H9 (cell line): ENCODE results near the gene CACNA2D3. TPM values are rescaled to one million over a fixed set of nuclear protein-coding genes. Genes with fewer than 3 reads are reported as not detected.
A peak's percentile ranks its signal among the peaks of the same experiment; 100 is the strongest.

Experiments used
- DNase-seq: peaks from one replicate; pipeline ENCODE4 v3.0.0-alpha.2; 2017
- H2AFZ ChIP-seq: one replicate; pipeline ENCODE4 v1.6.1; 2013; ENCODE audit warnings: mild to moderate bottlenecking, low read length, control low read depth, moderate library complexity
- H2AK5ac ChIP-seq: 2 replicates; pipeline ENCODE4 v1.6.1; 2013; ENCODE audit warnings: low read length, control low read depth, mixed read lengths; ENCODE audit not compliant: insufficient read length
- H2BK120ac ChIP-seq: one replicate; pipeline ENCODE4 v1.6.1; 2013; ENCODE audit warnings: low read depth, mild to moderate bottlenecking, low read length, control low read depth, inconsistent platforms; ENCODE audit not compliant: poor library complexity, severe bottlenecking
- H2BK12ac ChIP-seq: 2 replicates; pipeline ENCODE4 v1.6.1; 2013; ENCODE audit warnings: low read length, control low read depth, mixed read lengths, low read depth; ENCODE audit not compliant: insufficient read length
- H2BK15ac ChIP-seq: 2 replicates; pipeline ENCODE4 v1.6.1; 2013; ENCODE audit warnings: low read depth, low read length, control low read depth
- H2BK20ac ChIP-seq: one replicate; pipeline ENCODE4 v1.6.1; 2013; ENCODE audit warnings: low read depth, mild to moderate bottlenecking, low read length, control low read depth, inconsistent platforms; ENCODE audit not compliant: poor library complexity, severe bottlenecking
- H2BK5ac ChIP-seq: 2 replicates; pipeline ENCODE4 v1.6.1; 2013; ENCODE audit warnings: low read length, control low read depth, mixed read lengths; ENCODE audit not compliant: insufficient read length
- H3K14ac ChIP-seq: 2 replicates; pipeline ENCODE4 v1.6.1; 2013; ENCODE audit warnings: low read length, control low read depth; ENCODE audit not compliant: insufficient read depth
- H3K18ac ChIP-seq: 2 replicates; pipeline ENCODE4 v1.6.1; 2013; ENCODE audit warnings: low read depth, mild to moderate bottlenecking, mixed read lengths, low read length, control low read depth; ENCODE audit not compliant: insufficient read length
- H3K23ac ChIP-seq: 2 replicates; pipeline ENCODE4 v1.6.1; 2013; ENCODE audit warnings: low read length, control low read depth, mixed read lengths, low read depth; ENCODE audit not compliant: insufficient read length
- H3K23me2 ChIP-seq: 2 replicates; pipeline ENCODE4 v1.6.1; 2013; ENCODE audit warnings: low read depth, mild to moderate bottlenecking, mixed read lengths, low read length, control low read depth; ENCODE audit not compliant: insufficient read length, poor library complexity, severe bottlenecking
- H3K27ac ChIP-seq: 2 replicates; pipeline ENCODE4 v1.5.1; 2013; ENCODE audit warnings: low read length, control low read depth, mixed read lengths, low read depth; ENCODE audit not compliant: insufficient read length
- H3K27me3 ChIP-seq: 2 replicates; pipeline ENCODE4 v1.6.1; 2013; ENCODE audit warnings: low read length, control low read depth, inconsistent platforms; ENCODE audit not compliant: insufficient read depth
- H3K4ac ChIP-seq: 2 replicates; pipeline ENCODE4 v1.6.1; 2013; ENCODE audit warnings: low read depth, mild to moderate bottlenecking, control low read depth, inconsistent platforms, low read length, moderate library complexity
- H3K4me1 ChIP-seq: 2 replicates; pipeline ENCODE4 v1.6.1; 2013; ENCODE audit warnings: low read length, control low read depth, inconsistent platforms; ENCODE audit not compliant: insufficient read depth
- H3K4me2 ChIP-seq: 2 replicates; pipeline ENCODE4 v1.6.1; 2013; ENCODE audit warnings: low read length, control low read depth, mixed read lengths; ENCODE audit not compliant: insufficient read length, insufficient read depth
- H3K56ac ChIP-seq: 2 replicates; pipeline ENCODE4 v1.6.1; 2013; ENCODE audit warnings: low read depth, mild to moderate bottlenecking, mixed read lengths, low read length, control low read depth; ENCODE audit not compliant: insufficient read length
- H3K79me1 ChIP-seq: 2 replicates; pipeline ENCODE4 v1.6.1; 2013; ENCODE audit warnings: low read depth, mild to moderate bottlenecking, moderate library complexity, low read length, control low read depth, inconsistent platforms; ENCODE audit not compliant: insufficient read depth, poor library complexity, severe bottlenecking
- H3K79me2 ChIP-seq: 2 replicates; pipeline ENCODE4 v1.6.1; 2013; ENCODE audit warnings: low read length, control low read depth, inconsistent platforms; ENCODE audit not compliant: insufficient read depth
- H3K9ac ChIP-seq: 2 replicates; pipeline ENCODE4 v1.6.1; 2013; ENCODE audit warnings: low read length, control low read depth, mixed read lengths; ENCODE audit not compliant: insufficient read length; ENCODE audit errors: extremely low read depth
- H3K9me3 ChIP-seq: one replicate; pipeline ENCODE4 v1.6.1; 2013; ENCODE audit warnings: low read depth, low read length, inconsistent platforms; ENCODE audit not compliant: control insufficient read depth
- H3T11ph ChIP-seq: one replicate; pipeline ENCODE4 v1.6.1; 2013; ENCODE audit warnings: mild to moderate bottlenecking, low read length, control low read depth, inconsistent platforms
- H4K20me1 ChIP-seq: one replicate; pipeline ENCODE4 v1.6.1; 2013; ENCODE audit not compliant: control insufficient read depth, insufficient read length, insufficient read depth
- H4K5ac ChIP-seq: 2 replicates; pipeline ENCODE4 v1.6.1; 2013; ENCODE audit warnings: low read depth, mild to moderate bottlenecking, mixed read lengths, low read length, control low read depth; ENCODE audit not compliant: insufficient read length
- H4K8ac ChIP-seq: replicated peaks from 2 replicates; pipeline ENCODE4 v1.6.1; 2013; ENCODE audit warnings: low read length, control low read depth, mixed read lengths, low read depth; ENCODE audit not compliant: insufficient read length
- H4K91ac ChIP-seq: 2 replicates; pipeline ENCODE4 v1.6.1; 2013; ENCODE audit warnings: low read depth, mild to moderate bottlenecking, moderate library complexity, mixed read lengths, low read length, control low read depth; ENCODE audit not compliant: insufficient read length
- H3K27ac Mint-ChIP-seq, 3 experiments: 2 replicates in 2 of 3; 3 replicates in 1 of 3; pipeline ENCODE4 v1.8.0; 2020 to 2021; ENCODE audit warnings: mixed read lengths in 3 of 3, mild to moderate bottlenecking in 1 of 3, moderate library complexity in 1 of 3
- H3K27me3 Mint-ChIP-seq: 2 replicates; pipeline ENCODE4 v1.8.0; 2021; ENCODE audit warnings: low read depth, mild to moderate bottlenecking, moderate library complexity, mixed read lengths
- H3K36me3 Mint-ChIP-seq, 3 experiments: 2 replicates in 2 of 3; 3 replicates in 1 of 3; pipeline ENCODE4 v1.8.0; 2020 to 2021; ENCODE audit warnings: low read depth in 3 of 3, mixed read lengths in 3 of 3; ENCODE audit not compliant: insufficient read depth in 1 of 3
- H3K4me1 Mint-ChIP-seq, 2 experiments: 2 replicates each; pipeline ENCODE4 v1.8.0; 2020; ENCODE audit warnings: mixed read lengths in 2 of 2
- H3K4me3 Mint-ChIP-seq, 2 experiments: 2 replicates in 1 of 2; 3 replicates in 1 of 2; pipeline ENCODE4 v1.8.0; 2020 to 2021; ENCODE audit warnings: mild to moderate bottlenecking in 2 of 2, mixed read lengths in 2 of 2, moderate library complexity in 1 of 2
- H3K9me3 Mint-ChIP-seq, 2 experiments: 2 replicates in 1 of 2; 3 replicates in 1 of 2; pipeline ENCODE4 v1.8.0; 2020; ENCODE audit warnings: mild to moderate bottlenecking in 2 of 2, mixed read lengths in 2 of 2, moderate library complexity in 1 of 2
- CTCF ChIP-seq: fragments of 200-600 bp; sonication (generic); conservative IDR thresholded peaks from 3 replicates; pipeline ENCODE4 v1.8.0; 2021; ENCODE audit warnings: antibody characterized with exemption, mild to moderate bottlenecking
- whole genome bisulfite sequencing: extraction: QIAGEN DNeasy Blood & Tissue Kit; methylation state at CpG from one replicate; pipeline ENCODE4 v1.1.7; 2013; ENCODE audit warnings: missing lambda C conversion rate, low lambda C conversion rate, mixed read lengths; ENCODE audit not compliant: insufficient read length; ENCODE audit errors: extremely low coverage; 5-methylcytosine and 5-hydroxymethylcytosine counted together
- total RNA-seq: library from RNA; stranded (reverse); gene quantifications from 2 replicates; pipeline ENCODE4 v1.2.1, GENCODE V29; 2021

The CACNA2D3 gene
- total RNA-seq, 1 experiment from 2014 or later = 3.2 TPM

- Histone ChIP-seq H3K4me1 (peaks cover 4% of the 10 kb centered on the region; the same call in 1 of the 2 replicates), H2BK20ac (no peak overlapping the region), H3K27me3 (no peaks in the 10 kb centered on the region), H2BK12ac (no peak overlapping the region), H3K4me2 (no peak overlapping the region), H3K27ac (no peak overlapping the region), H3K23me2 (no peaks in the 10 kb centered on the region), H3K14ac (no peak overlapping the region), H2BK120ac (no peak overlapping the region), H4K91ac (no peak overlapping the region), H3K9ac (no peak overlapping the region), H3T11ph (no peak overlapping the region), H3K4ac (no peak overlapping the region), H4K8ac (no peak overlapping the region), H3K18ac (no peak overlapping the region), H3K79me2 (no peaks in the 10 kb centered on the region), H3K56ac (no peak overlapping the region), H4K20me1 (no peaks in the 10 kb centered on the region), H3K9me3 (no peaks in the 10 kb centered on the region), H3K23ac (no peak overlapping the region), H2BK5ac (no peak overlapping the region), H2BK15ac (no peak overlapping the region), H2AK5ac (no peak overlapping the region), H4K5ac (no peak overlapping the region), H3K79me1 (no peaks in the 10 kb centered on the region), H2AFZ (no peak overlapping the region)
- TF ChIP-seq CTCF = no peak
- Mint-ChIP-seq H3K9me3 (no peaks in the 10 kb centered on the region), H3K27me3 (no peaks in the 10 kb centered on the region), H3K4me1 (peaks cover 9 to 13% of the 10 kb centered on the region in 2 experiments), H3K36me3 (no peaks in the 10 kb centered on the region), H3K27ac (peak overlapping the region in 1 of 3 experiments; percentile 50; a peak in 2 of 7 replicates), H3K4me3 (no peak overlapping the region)
- WGBS = no CpG with 5 or more reads among the region's 5 CpGs
- DNase-seq = no peak
Observed at GRCh38 chr3:54844211-54844610, 721.9 kb downstream of the CACNA2D3 start.
